Natural killer cell (primary cell): ENCODE measurements around the gene TBC1D3K. TPM values are rescaled to one million over a fixed set of nuclear protein-coding genes. Genes with fewer than 3 reads are reported as not detected.
A peak's percentile ranks its signal among the peaks of the same experiment; 100 is the strongest.
"Not testable (repeated sequence)": the region's sequence is repeated elsewhere in the genome, so short reads cannot be mapped to it uniquely, and the experiment has no call there.

Source experiments
- ATAC-seq, 3 donors: fragments of 150-1000 bp in 2 of 3; fragments of 200-7000 bp in 1 of 3; cut with Tn5 transposase; 1 replicate in 1 of 3; 2 replicates in 2 of 3; pipeline ENCODE4 v1.10.0; 2021; ENCODE audit warnings: mild to moderate bottlenecking in 2 of 3, moderate library complexity in 2 of 3
- DNase-seq, 2 donors: peaks; one replicate each; pipeline versions ENCODE4 v3.0.0 to v3.0.0-alpha.2; 2013 to 2021; ENCODE audit warnings: mixed read lengths in 1 of 2
- H3K27ac ChIP-seq: one replicate; pipeline ENCODE4 v1.5.1; 2013; ENCODE audit warnings: mild to moderate bottlenecking, low read length
- H3K27me3 ChIP-seq: one replicate; pipeline ENCODE4 v1.6.1; 2013; ENCODE audit warnings: low read length; ENCODE audit not compliant: control insufficient read depth, insufficient read depth
- H3K36me3 ChIP-seq: one replicate; pipeline ENCODE4 v1.6.1; 2013; ENCODE audit warnings: low read length; ENCODE audit not compliant: control insufficient read depth, insufficient read depth
- H3K4me1 ChIP-seq: one replicate; pipeline ENCODE4 v1.6.1; 2013; ENCODE audit warnings: low read length; ENCODE audit not compliant: control insufficient read depth, insufficient read depth
- H3K4me3 ChIP-seq: one replicate; pipeline ENCODE4 v1.5.1; 2013; ENCODE audit warnings: low read length
- H3K9me3 ChIP-seq: one replicate; pipeline ENCODE4 v1.6.1; 2013; ENCODE audit warnings: low read length; ENCODE audit not compliant: control insufficient read depth, insufficient read depth
- H3K27ac Mint-ChIP-seq, 2 donors: one replicate each; pipeline ENCODE4 v1.8.0; 2022; ENCODE audit warnings: mild to moderate bottlenecking in 2 of 2, mixed read lengths in 2 of 2, moderate library complexity in 1 of 2
- H3K27me3 Mint-ChIP-seq, 2 donors: one replicate each; pipeline ENCODE4 v1.8.0; 2022; ENCODE audit warnings: low read depth in 2 of 2, mixed read lengths in 2 of 2
- H3K36me3 Mint-ChIP-seq: one replicate; pipeline ENCODE4 v1.8.0; 2022; ENCODE audit warnings: mixed read lengths
- H3K4me1 Mint-ChIP-seq, 2 donors: one replicate each; pipeline ENCODE4 v1.8.0; 2022; ENCODE audit warnings: mixed read lengths in 2 of 2
- H3K4me3 Mint-ChIP-seq: one replicate; pipeline ENCODE4 v1.8.0; 2022; ENCODE audit warnings: mild to moderate bottlenecking, moderate library complexity, mixed read lengths
- H3K9me3 Mint-ChIP-seq, 2 donors: one replicate each; pipeline ENCODE4 v1.8.0; 2022; ENCODE audit warnings: mixed read lengths in 2 of 2
- WGBS: methylation state at CpG from one replicate; pipeline ENCODE4 v1.1.7; 2013; ENCODE audit warnings: missing lambda C conversion rate; ENCODE audit not compliant: insufficient coverage; 5-methylcytosine and 5-hydroxymethylcytosine counted together
- intact Hi-C: fragments of 100-400 bp; cut with micrococcal nuclease; formaldehyde crosslinking; loops from one replicate; pipeline ENCODE4 v1.14.2; 2022
- total RNA-seq, 4 donors: library from RNA; stranded (reverse); fragments of 120-200 nt in 1 of 4; gene quantifications; one replicate each; pipeline versions ENCODE4 v1.2.3 to v1.2.4, GENCODE V29; 2013 to 2022
- TF ChIP-seq, protein P1 (sequence below): fragments of 200-600 bp; IDR thresholded peaks from one replicate; pipeline ENCODE4 v1.8.0; 2022; ENCODE audit warnings: antibody characterized with exemption

Gene TBC1D3K
- total RNA-seq: not detected
- 0.43 TPM for total RNA-seq (2013)

DNA sequence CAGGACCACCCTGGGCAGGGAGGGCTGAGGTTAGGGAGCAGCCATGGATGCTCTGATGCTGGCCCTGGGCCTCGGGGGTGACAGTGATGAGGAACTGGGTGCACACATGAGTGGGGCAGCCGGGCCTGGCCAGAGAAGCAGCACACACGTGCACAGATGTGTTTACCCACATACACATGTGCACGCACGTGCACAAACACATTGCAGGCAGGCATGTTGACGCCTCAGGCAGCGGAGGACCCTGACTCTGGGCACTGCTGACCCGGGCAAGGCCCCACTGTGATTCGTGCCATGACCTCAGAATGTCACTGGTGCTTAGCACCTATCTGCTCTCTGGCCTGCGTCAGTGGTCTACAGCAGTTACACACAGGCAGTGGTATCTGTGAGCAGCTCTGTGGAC, at the start of gene TBC1D3K:
Gene TBC1D3K (plus strand): TSS at position 301 of the 400 bp plus-strand sequence. CDS start 1,585 bp downstream, outside the sequence.
- H3K9me3 Mint-ChIP-seq, H3K27ac Mint-ChIP-seq, ATAC-seq, H3K27ac ChIP-seq, H3K9me3 ChIP-seq, H3K4me1 Mint-ChIP-seq, H3K27me3 ChIP-seq, intact Hi-C loops, H3K36me3 Mint-ChIP-seq, H3K4me3 ChIP-seq, DNase-seq, H3K27me3 Mint-ChIP-seq, H3K4me3 Mint-ChIP-seq, H3K36me3 ChIP-seq, H3K4me1 ChIP-seq: not testable (repeated sequence)
- no CpG with 5 or more reads among the region's 10 CpGs for WGBS

DNA sequence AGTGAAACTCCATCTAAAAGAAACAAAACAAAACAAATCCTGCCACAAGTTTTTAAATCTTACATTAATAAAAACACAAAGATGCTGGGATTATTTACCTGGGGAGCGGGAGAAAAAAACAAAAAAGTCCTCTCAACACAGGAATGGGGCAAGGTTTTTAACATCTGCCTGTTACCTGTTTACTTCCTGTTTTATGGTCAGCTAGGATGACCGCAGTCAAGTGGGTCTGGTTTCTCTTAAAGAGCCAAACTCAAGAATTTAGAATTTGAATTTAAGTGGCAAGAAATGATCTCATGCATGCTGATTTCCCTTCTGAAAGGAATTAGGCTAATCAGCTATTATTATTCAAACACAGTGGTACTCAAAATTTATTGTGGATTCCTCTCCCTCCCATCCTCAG, 39.7 kb upstream of the TBC1D3K start:
- no peaks in the 10 kb centered on the region for H3K9me3 ChIP-seq
- Mint-ChIP-seq H3K4me1 (peaks cover 8 to 9% of the 10 kb centered on the region in 2 donors), H3K27me3 (peaks cover 0 to under 1% of the 10 kb centered on the region in 2 donors), H3K9me3 (no peaks in the 10 kb centered on the region), H3K4me3 (peak overlapping the region; percentile 70), H3K27ac (no peak overlapping the region), H3K36me3 (no peaks in the 10 kb centered on the region)
- H3K36me3 ChIP-seq: no peaks in the 10 kb centered on the region
- ATAC-seq (peak in 1 of 3 donors; percentile 37), DNase-seq (no peak)
- 0% methylated on average over 1 of the region's 2 CpGs for WGBS
- TF ChIP-seq, protein P1, sequence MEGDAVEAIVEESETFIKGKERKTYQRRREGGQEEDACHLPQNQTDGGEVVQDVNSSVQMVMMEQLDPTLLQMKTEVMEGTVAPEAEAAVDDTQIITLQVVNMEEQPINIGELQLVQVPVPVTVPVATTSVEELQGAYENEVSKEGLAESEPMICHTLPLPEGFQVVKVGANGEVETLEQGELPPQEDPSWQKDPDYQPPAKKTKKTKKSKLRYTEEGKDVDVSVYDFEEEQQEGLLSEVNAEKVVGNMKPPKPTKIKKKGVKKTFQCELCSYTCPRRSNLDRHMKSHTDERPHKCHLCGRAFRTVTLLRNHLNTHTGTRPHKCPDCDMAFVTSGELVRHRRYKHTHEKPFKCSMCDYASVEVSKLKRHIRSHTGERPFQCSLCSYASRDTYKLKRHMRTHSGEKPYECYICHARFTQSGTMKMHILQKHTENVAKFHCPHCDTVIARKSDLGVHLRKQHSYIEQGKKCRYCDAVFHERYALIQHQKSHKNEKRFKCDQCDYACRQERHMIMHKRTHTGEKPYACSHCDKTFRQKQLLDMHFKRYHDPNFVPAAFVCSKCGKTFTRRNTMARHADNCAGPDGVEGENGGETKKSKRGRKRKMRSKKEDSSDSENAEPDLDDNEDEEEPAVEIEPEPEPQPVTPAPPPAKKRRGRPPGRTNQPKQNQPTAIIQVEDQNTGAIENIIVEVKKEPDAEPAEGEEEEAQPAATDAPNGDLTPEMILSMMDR: no peak
- no peak overlapping the region for H3K27ac ChIP-seq
- intact Hi-C loops: no loop called here
- H3K4me3 ChIP-seq: no peak overlapping the region
- no peaks in the 10 kb centered on the region for H3K27me3 ChIP-seq
- H3K4me1 ChIP-seq: peaks cover 9% of the 10 kb centered on the region

DNA sequence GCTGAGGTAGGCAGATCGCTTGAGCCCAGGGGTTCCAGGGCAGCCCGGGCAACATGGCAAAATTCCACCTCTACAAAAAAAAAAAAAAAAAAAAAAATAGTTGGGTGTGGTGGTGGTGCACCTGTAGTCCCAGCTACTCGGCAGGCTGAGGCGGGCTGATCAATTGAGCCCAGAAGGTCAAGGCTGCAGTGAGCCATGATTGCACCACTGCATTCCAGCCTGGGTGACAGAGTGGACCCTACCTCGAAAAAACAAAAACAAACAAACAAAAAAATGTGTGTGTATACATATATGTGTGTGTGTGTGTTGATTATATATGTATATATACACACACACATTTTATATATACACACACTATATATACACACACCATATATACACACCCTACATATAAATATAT, 39.1 kb upstream of the TBC1D3K start:
- no peak for DNase-seq
- TF ChIP-seq, protein P1: no peak
- no peaks in the 10 kb centered on the region for H3K9me3 ChIP-seq
- Mint-ChIP-seq H3K4me3 (no peak overlapping the region), H3K9me3 (no peaks in the 10 kb centered on the region), H3K36me3 (no peaks in the 10 kb centered on the region), H3K27me3 (peaks cover 0 to 5% of the 10 kb centered on the region in 2 donors), H3K27ac (no peak overlapping the region), H3K4me1 (peaks cover 8 to 9% of the 10 kb centered on the region in 2 donors)
- no peak for ATAC-seq
- no peaks in the 10 kb centered on the region for H3K36me3 ChIP-seq
- WGBS: 90% methylated on average over 2 of the region's 5 CpGs
- intact Hi-C loops: no loop called here
- H3K27ac ChIP-seq: no peak overlapping the region
- no peak overlapping the region for H3K4me3 ChIP-seq
- no peaks in the 10 kb centered on the region for H3K27me3 ChIP-seq
- H3K4me1 ChIP-seq: peaks cover 9% of the 10 kb centered on the region

DNA sequence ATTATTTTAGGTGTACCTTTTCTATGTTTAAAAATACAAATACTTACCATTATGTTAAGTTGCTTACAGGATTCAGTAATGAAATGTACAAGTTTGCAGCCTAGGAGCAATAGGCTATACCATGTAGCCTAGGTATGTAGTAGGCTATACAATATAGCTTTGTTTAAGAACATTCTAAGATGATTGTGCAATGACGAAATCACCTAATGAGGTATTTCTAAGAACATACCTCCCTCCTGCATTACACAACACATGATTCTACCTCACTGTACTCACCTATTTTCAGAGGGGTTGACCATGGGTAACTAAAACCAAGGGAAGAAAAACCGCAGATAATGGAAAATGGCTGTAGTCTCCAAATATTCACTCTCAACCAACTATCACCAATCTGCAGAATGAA, 35.3 kb upstream of the TBC1D3K start:
- H3K4me3 ChIP-seq: no peak overlapping the region
- DNase-seq (no peak), ATAC-seq (no peak)
- H3K27ac Mint-ChIP-seq: no peak overlapping the region
- intact Hi-C loops: no loop called here
- 74% methylated on average over 2 of the region's 2 CpGs for WGBS
- H3K9me3 Mint-ChIP-seq: no peaks in the 10 kb centered on the region
- H3K4me3 Mint-ChIP-seq: no peak overlapping the region
- TF ChIP-seq, protein P1: no peak
- H3K36me3 ChIP-seq: no peaks in the 10 kb centered on the region
- H3K27ac ChIP-seq: no peak overlapping the region
- no peaks in the 10 kb centered on the region for H3K36me3 Mint-ChIP-seq
- H3K27me3 Mint-ChIP-seq: peaks cover 0 to 5% of the 10 kb centered on the region in 2 donors
- H3K27me3 ChIP-seq: no peaks in the 10 kb centered on the region
- H3K4me1 Mint-ChIP-seq: peaks cover 8 to 9% of the 10 kb centered on the region in 2 donors
- H3K4me1 ChIP-seq: peaks cover 9% of the 10 kb centered on the region
- H3K9me3 ChIP-seq: no peaks in the 10 kb centered on the region

DNA sequence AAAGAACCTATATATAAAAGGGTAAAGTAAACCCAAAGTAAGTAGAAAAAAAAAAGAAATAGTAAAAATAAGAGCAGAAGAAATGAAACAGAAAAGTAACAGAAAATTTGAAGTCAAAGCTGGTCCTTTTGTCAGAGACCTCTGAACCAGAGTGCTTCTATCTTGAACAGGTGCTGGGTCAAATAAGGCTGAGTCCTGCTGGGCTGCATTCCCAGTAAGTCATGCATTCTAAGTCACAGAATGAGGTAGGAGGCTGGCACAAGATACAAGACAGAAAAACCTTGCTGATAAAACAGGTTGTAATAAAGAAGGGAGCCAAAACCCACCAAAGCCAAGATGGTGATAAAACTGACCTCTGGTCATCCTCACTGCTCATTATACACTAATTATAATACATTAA, 27.3 kb upstream of the TBC1D3K start:
- H3K9me3 Mint-ChIP-seq, H3K9me3 ChIP-seq, H3K36me3 Mint-ChIP-seq, H3K4me1 Mint-ChIP-seq, H3K4me3 Mint-ChIP-seq, H3K4me1 ChIP-seq, ATAC-seq, H3K27ac Mint-ChIP-seq, H3K27me3 ChIP-seq, H3K27ac ChIP-seq, H3K27me3 Mint-ChIP-seq, H3K36me3 ChIP-seq, H3K4me3 ChIP-seq, intact Hi-C loops, DNase-seq: not testable (repeated sequence)
